ENCODE measurements around the gene TRANK1. TPM values are rescaled to one million over a fixed set of nuclear protein-coding genes. Genes with fewer than 3 reads are reported as not detected.

Gene TRANK1
- total and polyA plus RNA-seq, 2 of the 8 experiments (the other 6 are each of a cell fraction or from before 2014, with no cell fraction given), result 2.9 to 8.8 TPM

DNA sequence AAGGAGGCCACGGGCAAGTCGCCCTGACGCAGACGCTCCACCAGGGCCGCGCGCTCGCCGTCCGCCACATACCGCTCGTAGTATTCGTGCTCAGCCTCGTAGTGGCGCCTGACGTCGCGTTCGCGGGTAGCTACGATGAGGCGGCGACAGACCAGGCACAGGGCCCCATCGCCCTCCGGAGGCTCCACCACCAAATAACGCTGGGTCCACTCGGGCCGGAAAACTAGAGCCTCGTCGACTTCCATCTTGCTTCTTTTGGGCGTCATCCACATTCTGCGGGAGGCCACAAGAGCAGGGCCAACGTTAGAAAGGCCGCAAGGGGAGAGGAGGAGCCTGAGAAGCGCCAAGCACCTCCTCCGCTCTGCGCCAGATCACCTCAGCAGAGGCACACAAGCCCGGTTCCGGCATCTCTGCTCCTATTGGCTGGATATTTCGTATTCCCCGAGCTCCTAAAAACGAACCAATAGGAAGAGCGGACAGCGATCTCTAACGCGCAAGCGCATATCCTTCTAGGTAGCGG, 48.0 kb upstream of the TRANK1 start, which contains the start of gene EPM2AIP1:
Gene EPM2AIP1 (minus strand): TSS at position 326 of the 520 bp plus-strand sequence. CDS start 54 bp downstream, at position 272.
- Histone ChIP-seq H3K18ac (ENCODE audit: extremely low read depth, low read length) (peak within 1 kb of the TSS; percentile 84), H3K23ac (ENCODE audit: insufficient read length) (no peak within 1 kb of the TSS), H3K9ac (replicated peaks in 1 of 4; ENCODE audit: extremely low read depth in 1 of 4, low read depth in 3 of 4, low read length in 3 of 4) (peak within 1 kb of the TSS; percentile 91 to 98 (median 94)), H2AFZ (ENCODE audit: low read length) (peak within 1 kb of the TSS; percentile 58), H3K23me2 (ENCODE audit: low read depth, low read length) (peaks cover 4% of the 10 kb centered on the region; the same call in 1 of the 2 replicates), H2BK15ac (ENCODE audit: low read length) (no peak within 1 kb of the TSS), H3K4me1 (replicated peaks in 1 of 4; ENCODE audit: control insufficient read depth in 3 of 4, insufficient read depth in 4 of 4, low read length in 3 of 4) (peaks cover 0 to 2% (median 0%) of the 10 kb centered on the region in 4 experiments; a peak in 3 of 7 replicates), H4K8ac (ENCODE audit: extremely low read depth, insufficient read depth, low read length) (peak within 1 kb of the TSS; percentile 99; the same call in 1 of the 2 replicates), H3K14ac (ENCODE audit: insufficient read length) (no peak within 1 kb of the TSS), H2BK5ac (ENCODE audit: low read depth, low read length) (peak within 1 kb of the TSS; percentile 98), H3K4ac (replicated peaks; ENCODE audit: insufficient read length, low read depth, low read length) (no peak within 1 kb of the TSS), H2BK20ac (ENCODE audit: low read length) (no peak within 1 kb of the TSS), H3K79me2 (ENCODE audit: control insufficient read depth in 1 of 2, insufficient read depth in 2 of 2, low read length in 2 of 2) (peaks cover 10 to 49% of the 10 kb centered on the region in 2 experiments; a peak in 3 of 4 replicates), H4K5ac (ENCODE audit: insufficient read length, low read depth, low read length) (peak within 1 kb of the TSS; percentile 88), H3K36me3 (ENCODE audit: control insufficient read depth in 2 of 4, insufficient read depth in 4 of 4, low read length in 3 of 4) (peaks cover 6 to 33% (median 15%) of the 10 kb centered on the region in 4 experiments; a peak in 6 of 8 replicates), H2BK12ac (ENCODE audit: low read depth, low read length) (0 out of 2 replicates have a peak within 1 kb of the TSS, but pooled peaks have one; percentile 65), H3K56ac (replicated peaks; ENCODE audit: insufficient read length, low read depth, low read length) (peak within 1 kb of the TSS; percentile 89), H2AK5ac (ENCODE audit: low read depth, low read length) (no peak within 1 kb of the TSS), H2BK120ac (replicated peaks; ENCODE audit: low read depth, low read length) (peak within 1 kb of the TSS; percentile 33), H4K91ac (replicated peaks; ENCODE audit: insufficient read length, low read length) (peak within 1 kb of the TSS; percentile 1), H4K20me1 (replicated peaks in 1 of 2; ENCODE audit: control insufficient read depth in 1 of 2, insufficient read depth in 2 of 2, low read length in 2 of 2) (peaks cover 2 to 12% of the 10 kb centered on the region in 2 experiments), H3K4me2 (ENCODE audit: insufficient read depth in 1 of 2, low read depth in 2 of 2, low read length in 2 of 2) (peak within 1 kb of the TSS; percentile 95 to 97), H3K79me1 (ENCODE audit: low read depth, low read length) (no peaks in the 10 kb centered on the region; the same call in 1 of the 2 replicates), H3K4me3 (ENCODE audit: extremely low read depth in 1 of 4, insufficient read depth in 2 of 4, low read depth in 3 of 4, low read length in 4 of 4) (peak within 1 kb of the TSS; percentile 58 to 93 (median 90)), H3K9me3 (ENCODE audit: insufficient read depth in 2 of 2, low read depth in 1 of 2, low read length in 1 of 2) (no peaks in the 10 kb centered on the region), H3K27ac (ENCODE audit: low read depth, low read length) (peak within 1 kb of the TSS; percentile 96), H3K27me3 (replicated peaks in 1 of 4; ENCODE audit: control insufficient read depth in 3 of 4, extremely low read depth in 1 of 4, insufficient read depth in 3 of 4, low read length in 3 of 4) (no peaks in the 10 kb centered on the region)
- DNase-seq (ENCODE audit: low read depth in 1 of 2, low spot score in 2 of 2), result peak; percentile 85 to 100
- ChIA-PET CTCF (ENCODE audit: partially characterized antibody) (interaction anchor here (0.6 to 4.9 kb wide), 15 partner anchors 13 to 262 kb away, joined by 3 to 33 read pairs (median 3); no protein-coding TSS in a partner anchor), POLR2A (ENCODE audit: partially characterized antibody) (interaction anchor here (0.7 to 2.5 kb wide), 28 partner anchors 10 to 307 kb away, joined by 3 to 18 read pairs (median 5); partner anchors contain the start of gene TRANK1)
- WGBS, 2 experiments (ENCODE audit: extremely low coverage in 1 of 2, insufficient coverage in 1 of 2, insufficient read length in 1 of 2, insufficient replicate concordance in 2 of 2, low coverage in 1 of 2, low lambda C conversion rate in 2 of 2, missing lambda C conversion rate in 1 of 2), result 1% methylated on average over 48 of the region's 48 CpGs; no CpG with 5 or more reads in 1 of the 2 experiments
- no peak for FAIRE-seq
- TF ChIP-seq, protein P1, sequence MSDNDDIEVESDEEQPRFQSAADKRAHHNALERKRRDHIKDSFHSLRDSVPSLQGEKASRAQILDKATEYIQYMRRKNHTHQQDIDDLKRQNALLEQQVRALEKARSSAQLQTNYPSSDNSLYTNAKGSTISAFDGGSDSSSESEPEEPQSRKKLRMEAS (IDR thresholded peaks at IDR 0.05), result peak; percentile 85
- TF ChIP-seq, protein P2, sequence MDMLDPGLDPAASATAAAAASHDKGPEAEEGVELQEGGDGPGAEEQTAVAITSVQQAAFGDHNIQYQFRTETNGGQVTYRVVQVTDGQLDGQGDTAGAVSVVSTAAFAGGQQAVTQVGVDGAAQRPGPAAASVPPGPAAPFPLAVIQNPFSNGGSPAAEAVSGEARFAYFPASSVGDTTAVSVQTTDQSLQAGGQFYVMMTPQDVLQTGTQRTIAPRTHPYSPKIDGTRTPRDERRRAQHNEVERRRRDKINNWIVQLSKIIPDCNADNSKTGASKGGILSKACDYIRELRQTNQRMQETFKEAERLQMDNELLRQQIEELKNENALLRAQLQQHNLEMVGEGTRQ (IDR thresholded peaks at IDR 0.05; ENCODE audit: low read length), result no peak
- TF ChIP-seq TAF1 (IDR thresholded peaks at IDR 0.05; ENCODE audit: low read depth, low read length), result peak; percentile 88
- no peak for TF ChIP-seq HDAC6 (IDR thresholded peaks at IDR 0.05; ENCODE audit: low read depth, low read length)
- TF ChIP-seq EGR1 (IDR thresholded peaks at IDR 0.05; ENCODE audit: borderline replicate concordance, low read depth, low read length), result no peak
- peak; percentile 28 for TF ChIP-seq KDM4A (IDR thresholded peaks at IDR 0.05; ENCODE audit: low read depth, low read length, severe bottlenecking)
- TF ChIP-seq CTCF (IDR thresholded peaks at IDR 0.05; ENCODE audit: control extremely low read depth in 1 of 3, insufficient read depth in 1 of 3, low read depth in 1 of 3, low read length in 3 of 3), result peak; percentile 26 to 39 (median 37)
- no peak for TF ChIP-seq NANOG (IDR thresholded peaks at IDR 0.05; ENCODE audit: insufficient read depth, low read depth, low read length, poor library complexity, severe bottlenecking)

Data from H1 (cell line).